ENCODE results near the gene PMEL. TPM values are rescaled to one million over a fixed set of nuclear protein-coding genes. Genes with fewer than 3 reads are reported as not detected.
A peak's percentile ranks its signal among the peaks of the same experiment; 100 is the strongest.

The PMEL gene
- polyA plus RNA-seq (2013, experiment 1 of 2), result 298 TPM
- 291 TPM for polyA plus RNA-seq (2013, experiment 2 of 2)

- Histone ChIP-seq H3K79me1 (ENCODE audit: low read depth, low read length) (peaks cover 1% of the 10 kb centered on the region), H3K9me3 (replicated peaks in 1 of 2; ENCODE audit: control insufficient read depth in 2 of 2, insufficient read depth in 1 of 2, low read depth in 1 of 2, low read length in 2 of 2) (no peaks in the 10 kb centered on the region), H3K9ac (ENCODE audit: low read depth, low read length, poor library complexity) (peak within 1 kb of the TSS; percentile 84), H4K8ac (ENCODE audit: low read depth, low read length) (no peak within 1 kb of the TSS), H2BK120ac (ENCODE audit: low read depth, low read length) (no peak within 1 kb of the TSS), H3K4me3 (ENCODE audit: low read length in 2 of 2) (peak within 1 kb of the TSS; percentile 82 to 95), H2BK15ac (ENCODE audit: low read length) (peak within 1 kb of the TSS; percentile 19), H3K36me3 (replicated peaks in 1 of 2; ENCODE audit: control insufficient read depth in 2 of 2, insufficient read depth in 2 of 2, low read length in 2 of 2) (peaks cover 13 to 34% of the 10 kb centered on the region in 2 donors), H3K4ac (ENCODE audit: low read length) (peak within 1 kb of the TSS; percentile 5), H2BK12ac (ENCODE audit: low read length) (no peak within 1 kb of the TSS), H3K4me1 (ENCODE audit: control insufficient read depth in 2 of 2, insufficient read depth in 1 of 2, low read depth in 1 of 2, low read length in 2 of 2) (peaks cover 8 to 20% of the 10 kb centered on the region in 2 donors), H2BK5ac (ENCODE audit: low read length) (peak within 1 kb of the TSS; percentile 70), H3K14ac (ENCODE audit: low read length) (no peak within 1 kb of the TSS), H3K4me2 (ENCODE audit: insufficient read depth, low read length, poor library complexity, severe bottlenecking) (peak within 1 kb of the TSS; percentile 79), H3K27ac (replicated peaks; ENCODE audit: low read length) (peak within 1 kb of the TSS; percentile 80), H2AFZ (ENCODE audit: low read length) (peak within 1 kb of the TSS; percentile 97), H3K27me3 (ENCODE audit: control insufficient read depth in 3 of 3, insufficient read depth in 3 of 3, low read depth in 1 of 3, low read length in 3 of 3) (no peaks in the 10 kb centered on the region), H3K23ac (ENCODE audit: low read depth, low read length, poor library complexity) (peak within 1 kb of the TSS; percentile 20), H2AK5ac (ENCODE audit: low read depth, low read length) (peak within 1 kb of the TSS; percentile 66), H3K18ac (ENCODE audit: low read length) (peak within 1 kb of the TSS; percentile 96), H4K91ac (ENCODE audit: low read depth, low read length, poor library complexity) (no peak within 1 kb of the TSS)
- no CpG with 5 or more reads among the region's 4 CpGs for WGBS, 2 donors (ENCODE audit: extremely low coverage in 2 of 2, insufficient read length in 2 of 2, insufficient replicate concordance in 1 of 2)
- peak; percentile 65 for DNase-seq (ENCODE audit: low spot score)
These were observed at the start of gene PMEL for GRCh38 chr12:55965941-55966407. Gene PMEL (minus strand): TSS chr12:55966042. CDS start chr12:55966011, 31 bp downstream.

GRCh38 chr12:56014205-56014604 lies 48.4 kb upstream of the PMEL start:
- Histone ChIP-seq H3K27me3 (ENCODE audit: control insufficient read depth in 3 of 3, insufficient read depth in 3 of 3, low read depth in 1 of 3, low read length in 3 of 3) (no peaks in the 10 kb centered on the region), H2BK12ac (ENCODE audit: low read length) (no peak overlapping the region), H3K14ac (ENCODE audit: low read length) (no peak overlapping the region), H3K4me3 (ENCODE audit: low read length in 2 of 2) (no peak overlapping the region), H3K9me3 (replicated peaks in 1 of 2; ENCODE audit: control insufficient read depth in 2 of 2, insufficient read depth in 1 of 2, low read depth in 1 of 2, low read length in 2 of 2) (no peaks in the 10 kb centered on the region), H2AK5ac (ENCODE audit: low read depth, low read length) (no peak overlapping the region), H3K23ac (ENCODE audit: low read depth, low read length, poor library complexity) (no peak overlapping the region), H3K4me2 (ENCODE audit: insufficient read depth, low read length, poor library complexity, severe bottlenecking) (no peak overlapping the region), H3K79me1 (ENCODE audit: low read depth, low read length) (no peaks in the 10 kb centered on the region), H3K36me3 (replicated peaks in 1 of 2; ENCODE audit: control insufficient read depth in 2 of 2, insufficient read depth in 2 of 2, low read length in 2 of 2) (peaks cover 0 to 24% of the 10 kb centered on the region in 2 donors), H2BK5ac (ENCODE audit: low read length) (no peak overlapping the region), H3K27ac (replicated peaks; ENCODE audit: low read length) (no peak overlapping the region), H3K18ac (ENCODE audit: low read length) (no peak overlapping the region), H2BK120ac (ENCODE audit: low read depth, low read length) (no peak overlapping the region), H3K9ac (ENCODE audit: low read depth, low read length, poor library complexity) (no peak overlapping the region), H2AFZ (ENCODE audit: low read length) (no peak overlapping the region), H3K4me1 (ENCODE audit: control insufficient read depth in 2 of 2, insufficient read depth in 1 of 2, low read depth in 1 of 2, low read length in 2 of 2) (peaks cover 0 to under 1% of the 10 kb centered on the region in 2 donors), H4K8ac (ENCODE audit: low read depth, low read length) (no peak overlapping the region), H4K91ac (ENCODE audit: low read depth, low read length, poor library complexity) (no peak overlapping the region), H3K4ac (ENCODE audit: low read length) (no peak overlapping the region), H2BK15ac (ENCODE audit: low read length) (no peak overlapping the region)
- WGBS, 2 donors (ENCODE audit: extremely low coverage in 2 of 2, insufficient read length in 2 of 2, insufficient replicate concordance in 1 of 2), result no CpG with 5 or more reads among the region's 2 CpGs
- no peak for DNase-seq (ENCODE audit: low spot score)

- no peak overlapping the region for H3K4ac ChIP-seq (ENCODE audit: low read length)
- DNase-seq (ENCODE audit: low spot score), result no peak
- H2BK5ac ChIP-seq (ENCODE audit: low read length), result no peak overlapping the region
These were observed 47.6 kb upstream of the PMEL start for GRCh38 chr12:56013482-56013881.

GRCh38 chr12:56011509-56012090 lies 45.8 kb upstream of the PMEL start:
- DNase-seq (ENCODE audit: low spot score), result no peak
- no peak overlapping the region for H3K18ac ChIP-seq (ENCODE audit: low read length)

More at GRCh38 chr12:56013482-56013881, 47.6 kb upstream of the PMEL start:
- no peak overlapping the region for H2AFZ ChIP-seq (ENCODE audit: low read length)
- H2BK15ac ChIP-seq (ENCODE audit: low read length), result no peak overlapping the region
- H3K79me1 ChIP-seq (ENCODE audit: low read depth, low read length), result no peaks in the 10 kb centered on the region
- H3K14ac ChIP-seq (ENCODE audit: low read length), result no peak overlapping the region
- H3K9ac ChIP-seq (ENCODE audit: low read depth, low read length, poor library complexity), result no peak overlapping the region
- H4K8ac ChIP-seq (ENCODE audit: low read depth, low read length), result no peak overlapping the region
- no peak overlapping the region for H3K4me2 ChIP-seq (ENCODE audit: insufficient read depth, low read length, poor library complexity, severe bottlenecking)
- H3K18ac ChIP-seq (ENCODE audit: low read length), result no peak overlapping the region
- no peak overlapping the region for H2BK120ac ChIP-seq (ENCODE audit: low read depth, low read length)
- H3K27me3 ChIP-seq (ENCODE audit: control insufficient read depth in 3 of 3, insufficient read depth in 3 of 3, low read depth in 1 of 3, low read length in 3 of 3), result no peaks in the 10 kb centered on the region
- H3K9me3 ChIP-seq (replicated peaks in 1 of 2; ENCODE audit: control insufficient read depth in 2 of 2, insufficient read depth in 1 of 2, low read depth in 1 of 2, low read length in 2 of 2), result no peaks in the 10 kb centered on the region
- WGBS, 2 donors (ENCODE audit: extremely low coverage in 2 of 2, insufficient read length in 2 of 2, insufficient replicate concordance in 1 of 2), result no CpG with 5 or more reads among the region's 5 CpGs
- H4K91ac ChIP-seq (ENCODE audit: low read depth, low read length, poor library complexity), result no peak overlapping the region
- no peak overlapping the region for H2AK5ac ChIP-seq (ENCODE audit: low read depth, low read length)
- no peak overlapping the region for H3K4me3 ChIP-seq (ENCODE audit: low read length in 2 of 2)
- no peak overlapping the region for H2BK12ac ChIP-seq (ENCODE audit: low read length)
- H3K4me1 ChIP-seq (ENCODE audit: control insufficient read depth in 2 of 2, insufficient read depth in 1 of 2, low read depth in 1 of 2, low read length in 2 of 2), result no peaks in the 10 kb centered on the region
- H3K27ac ChIP-seq (replicated peaks; ENCODE audit: low read length), result no peak overlapping the region
- H3K23ac ChIP-seq (ENCODE audit: low read depth, low read length, poor library complexity), result no peak overlapping the region
- peaks cover 0 to 22% of the 10 kb centered on the region in 2 donors for H3K36me3 ChIP-seq (replicated peaks in 1 of 2; ENCODE audit: control insufficient read depth in 2 of 2, insufficient read depth in 2 of 2, low read length in 2 of 2)

More at GRCh38 chr12:56011509-56012090, 45.8 kb upstream of the PMEL start:
- Histone ChIP-seq H3K4me3 (ENCODE audit: low read length in 2 of 2) (no peak overlapping the region), H3K4ac (ENCODE audit: low read length) (no peak overlapping the region), H2AK5ac (ENCODE audit: low read depth, low read length) (no peak overlapping the region), H2AFZ (ENCODE audit: low read length) (no peak overlapping the region), H3K23ac (ENCODE audit: low read depth, low read length, poor library complexity) (no peak overlapping the region), H3K9ac (ENCODE audit: low read depth, low read length, poor library complexity) (no peak overlapping the region), H3K36me3 (replicated peaks in 1 of 2; ENCODE audit: control insufficient read depth in 2 of 2, insufficient read depth in 2 of 2, low read length in 2 of 2) (peaks cover 0 to 8% of the 10 kb centered on the region in 2 donors), H2BK12ac (ENCODE audit: low read length) (no peak overlapping the region), H3K14ac (ENCODE audit: low read length) (no peak overlapping the region), H2BK120ac (ENCODE audit: low read depth, low read length) (no peak overlapping the region), H3K27ac (replicated peaks; ENCODE audit: low read length) (no peak overlapping the region), H2BK15ac (ENCODE audit: low read length) (no peak overlapping the region), H4K8ac (ENCODE audit: low read depth, low read length) (no peak overlapping the region), H2BK5ac (ENCODE audit: low read length) (no peak overlapping the region), H3K27me3 (ENCODE audit: control insufficient read depth in 3 of 3, insufficient read depth in 3 of 3, low read depth in 1 of 3, low read length in 3 of 3) (no peaks in the 10 kb centered on the region), H3K4me1 (ENCODE audit: control insufficient read depth in 2 of 2, insufficient read depth in 1 of 2, low read depth in 1 of 2, low read length in 2 of 2) (peaks cover 0 to 3% of the 10 kb centered on the region in 2 donors), H3K4me2 (ENCODE audit: insufficient read depth, low read length, poor library complexity, severe bottlenecking) (no peak overlapping the region), H4K91ac (ENCODE audit: low read depth, low read length, poor library complexity) (no peak overlapping the region), H3K9me3 (replicated peaks in 1 of 2; ENCODE audit: control insufficient read depth in 2 of 2, insufficient read depth in 1 of 2, low read depth in 1 of 2, low read length in 2 of 2) (no peaks in the 10 kb centered on the region), H3K79me1 (ENCODE audit: low read depth, low read length) (no peaks in the 10 kb centered on the region)
- no CpG with 5 or more reads among the region's 2 CpGs for WGBS, 2 donors (ENCODE audit: extremely low coverage in 2 of 2, insufficient read length in 2 of 2, insufficient replicate concordance in 1 of 2)
